SJSA1 (cell line): Measurements from ENCODE around the gene SUMF2. TPM values are rescaled to one million over a fixed set of nuclear protein-coding genes. Genes with fewer than 3 reads are reported as not detected.
"Not testable (repeated sequence)": the region's sequence is repeated elsewhere in the genome, so short reads cannot be mapped to it uniquely, and the experiment has no call there.

Experiments used
- DNase-seq, 2 experiments: peaks; one replicate each; pipeline ENCODE4 v3.0.0-alpha.2; 2015 to 2020; ENCODE audit warnings: low spot score in 2 of 2, low read depth in 1 of 2
- H3K27ac ChIP-seq: fragments of 250-450 bp; sonication (Bioruptor Pico); 2 replicates; pipeline ENCODE4 v1.5.1; 2020; ENCODE audit warnings: mild to moderate bottlenecking, moderate library complexity
- H3K27me3 ChIP-seq: fragments of 250-450 bp; sonication (Bioruptor Pico); replicated peaks from 2 replicates; pipeline ENCODE4 v1.5.1; 2020; ENCODE audit warnings: mild to moderate bottlenecking, moderate library complexity
- H3K36me3 ChIP-seq: fragments of 250-450 bp; sonication (Bioruptor Pico); 2 replicates; pipeline ENCODE4 v1.5.1; 2020; ENCODE audit warnings: mild to moderate bottlenecking
- H3K4me1 ChIP-seq: fragments of 250-450 bp; sonication (Bioruptor Pico); replicated peaks from 2 replicates; pipeline ENCODE4 v1.6.1; 2021; ENCODE audit warnings: mild to moderate bottlenecking
- H3K4me3 ChIP-seq: fragments of 250-450 bp; sonication (Bioruptor Pico); 2 replicates; pipeline ENCODE4 v1.5.1; 2020; ENCODE audit warnings: mild to moderate bottlenecking
- H3K9me3 ChIP-seq: fragments of 250-450 bp; sonication (Bioruptor Pico); replicated peaks from 2 replicates; pipeline ENCODE4 v1.5.1; 2020; ENCODE audit warnings: mild to moderate bottlenecking
- total RNA-seq: library from RNA; depleted of rRNA; stranded (reverse); fragments of >200 nt; shearing (Covaris generic); gene quantifications from 2 replicates; pipeline ENCODE4 v1.2.3, GENCODE V29; 2014; rRNA removed

SUMF2 gene
- 100 and 117 TPM in 2 replicates for total RNA-seq

DNA sequence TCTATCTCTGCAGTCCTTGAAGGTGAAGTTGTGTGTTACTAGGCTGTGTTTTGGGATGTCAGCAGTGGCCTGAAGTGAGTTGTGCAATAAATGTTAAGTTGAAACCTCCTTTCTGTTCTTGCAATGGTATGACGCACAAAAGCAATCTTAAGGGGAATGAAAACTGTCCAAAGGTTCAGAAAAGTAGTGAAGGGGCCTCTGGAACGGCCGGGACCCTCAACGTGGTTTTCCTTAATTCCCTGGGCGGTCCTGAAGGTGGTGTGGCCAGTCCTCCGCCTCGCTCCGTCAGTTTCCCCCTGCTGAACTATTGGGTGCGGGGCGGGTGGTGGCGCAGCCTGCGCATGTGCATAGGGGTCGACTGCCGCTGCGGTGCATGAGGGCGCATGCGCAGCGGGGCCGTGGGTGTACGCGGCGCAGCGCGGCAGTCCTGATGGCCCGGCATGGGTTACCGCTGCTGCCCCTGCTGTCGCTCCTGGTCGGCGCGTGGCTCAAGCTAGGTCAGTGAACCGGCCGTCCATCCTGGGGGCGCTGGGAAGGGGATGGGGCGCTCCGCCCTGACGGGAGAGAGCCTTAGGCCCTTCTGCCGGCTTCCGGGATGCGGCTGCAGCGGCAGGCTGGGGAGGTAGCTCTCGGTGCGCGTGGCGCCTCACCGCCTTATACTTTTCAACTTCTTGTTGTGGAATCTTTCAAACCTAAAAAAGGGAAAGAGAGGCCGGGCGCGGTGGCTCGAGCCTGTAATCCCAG, at the start of gene SUMF2:
SUMF2 (plus strand) TSS at position 405 of the 744 bp plus-strand sequence; CDS start at position 431, 26 bp downstream.
- Histone ChIP-seq H3K4me3 (peak within 1 kb of the TSS; percentile 71), H3K36me3 (peaks cover 55% of the 10 kb centered on the region), H3K27me3 (no peaks in the 10 kb centered on the region), H3K27ac (peak within 1 kb of the TSS; percentile 44), H3K9me3 (no peaks in the 10 kb centered on the region), H3K4me1 (peaks cover 27% of the 10 kb centered on the region)
- DNase-seq = peak; percentile 89

DNA sequence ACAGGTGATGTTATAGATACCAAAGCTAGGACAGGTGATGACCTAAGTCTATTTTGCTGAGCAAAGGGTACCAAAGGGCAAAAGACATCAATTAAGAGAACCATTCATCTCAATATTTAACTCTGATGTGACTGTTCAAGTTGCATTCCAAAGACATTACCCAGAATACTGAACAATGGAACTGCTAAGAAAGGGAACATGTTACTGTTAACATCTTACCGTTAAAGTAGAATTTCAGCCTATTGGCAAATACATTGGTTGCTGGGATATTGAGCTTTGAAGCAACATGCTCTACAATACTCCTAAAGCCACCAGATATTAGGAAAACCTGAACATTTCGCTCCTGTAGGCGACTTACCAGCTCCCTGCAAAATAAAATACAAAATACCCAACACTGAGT, 47.1 kb upstream of the SUMF2 start:
- not testable (repeated sequence) for H3K9me3 ChIP-seq, H3K4me3 ChIP-seq, H3K27me3 ChIP-seq, H3K4me1 ChIP-seq, H3K27ac ChIP-seq, H3K36me3 ChIP-seq, DNase-seq

DNA sequence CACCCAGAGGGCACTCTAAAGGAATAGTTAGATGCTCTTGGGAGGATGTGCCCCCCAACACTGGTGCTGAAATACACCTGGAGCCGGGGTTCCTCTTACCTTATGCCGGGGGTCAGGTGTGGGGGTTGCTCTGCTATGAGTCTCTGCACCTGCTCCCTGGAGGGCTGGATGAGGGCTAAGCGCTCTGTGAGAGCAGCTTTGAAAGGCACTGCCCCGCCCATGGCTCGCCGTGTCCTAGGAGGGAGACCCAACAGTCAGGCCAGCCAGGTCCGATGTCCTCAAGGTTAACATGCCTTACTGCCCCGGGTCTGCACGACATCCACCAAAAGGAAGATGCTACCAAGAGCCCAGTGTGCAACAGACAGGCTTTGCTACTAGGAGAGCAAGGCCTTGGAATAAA, 44.6 kb upstream of the SUMF2 start:
- H3K27ac ChIP-seq = no peak overlapping the region

DNA sequence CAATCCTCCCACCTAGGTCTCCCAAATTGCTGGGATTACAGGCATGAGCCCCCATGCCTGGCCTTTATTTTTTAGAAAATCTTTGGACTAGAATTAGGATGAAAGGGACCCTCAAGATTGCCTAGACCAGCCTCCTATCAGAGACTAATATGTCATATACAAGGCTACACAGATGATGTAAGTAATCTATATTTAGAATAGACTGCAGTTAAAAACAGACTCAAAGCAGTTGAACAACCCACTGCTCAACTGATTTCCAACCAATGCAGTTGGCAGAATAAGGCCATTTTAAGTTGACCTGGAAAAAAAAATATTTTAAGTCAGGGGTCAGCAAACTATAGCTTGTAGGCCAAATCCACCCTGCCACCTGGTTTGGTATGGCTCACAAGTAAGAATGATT, 40.6 kb upstream of the SUMF2 start:
- H3K27me3 ChIP-seq = no peaks in the 10 kb centered on the region
- peaks cover 5% of the 10 kb centered on the region; the same call in 1 of the 2 replicates for H3K36me3 ChIP-seq
- DNase-seq = no peak
- no peaks in the 10 kb centered on the region for H3K4me1 ChIP-seq
- no peak overlapping the region for H3K4me3 ChIP-seq
- no peak overlapping the region for H3K27ac ChIP-seq
- H3K9me3 ChIP-seq = no peaks in the 10 kb centered on the region

More for the DNA sequence above, 44.6 kb upstream of the SUMF2 start:
- Histone ChIP-seq H3K36me3 (0 out of 2 replicates have a peak, but pooled peaks cover 2% of the 10 kb centered on the region), H3K27me3 (no peaks in the 10 kb centered on the region), H3K4me3 (no peak overlapping the region), H3K9me3 (no peaks in the 10 kb centered on the region), H3K4me1 (no peaks in the 10 kb centered on the region)
- DNase-seq = no peak

DNA sequence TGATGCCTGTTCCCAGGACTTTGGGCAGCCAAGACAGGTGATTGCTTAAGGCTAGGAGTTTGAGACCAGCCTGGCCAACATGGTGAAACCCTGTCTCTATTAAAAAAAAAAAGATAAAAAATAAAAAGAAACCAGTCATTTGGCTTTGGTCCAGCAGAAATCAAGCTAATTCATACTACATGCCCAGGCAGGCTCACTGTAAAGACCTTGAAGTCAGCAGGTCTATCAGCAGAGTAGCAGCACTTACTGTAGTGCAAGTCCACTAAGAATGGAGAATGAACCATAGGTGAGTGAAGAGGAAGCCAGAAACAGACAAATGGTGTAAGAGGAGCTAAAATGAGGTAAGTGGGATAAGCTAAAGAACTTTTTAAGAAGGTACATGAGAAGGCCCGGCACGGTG, 37.5 kb upstream of the SUMF2 start:
- Histone ChIP-seq H3K27ac (no peak overlapping the region), H3K36me3 (peaks cover 8% of the 10 kb centered on the region), H3K4me3 (no peak overlapping the region), H3K4me1 (0 out of 2 replicates have a peak, but pooled peaks cover 2% of the 10 kb centered on the region), H3K27me3 (no peaks in the 10 kb centered on the region), H3K9me3 (no peaks in the 10 kb centered on the region)
- no peak for DNase-seq

DNA sequence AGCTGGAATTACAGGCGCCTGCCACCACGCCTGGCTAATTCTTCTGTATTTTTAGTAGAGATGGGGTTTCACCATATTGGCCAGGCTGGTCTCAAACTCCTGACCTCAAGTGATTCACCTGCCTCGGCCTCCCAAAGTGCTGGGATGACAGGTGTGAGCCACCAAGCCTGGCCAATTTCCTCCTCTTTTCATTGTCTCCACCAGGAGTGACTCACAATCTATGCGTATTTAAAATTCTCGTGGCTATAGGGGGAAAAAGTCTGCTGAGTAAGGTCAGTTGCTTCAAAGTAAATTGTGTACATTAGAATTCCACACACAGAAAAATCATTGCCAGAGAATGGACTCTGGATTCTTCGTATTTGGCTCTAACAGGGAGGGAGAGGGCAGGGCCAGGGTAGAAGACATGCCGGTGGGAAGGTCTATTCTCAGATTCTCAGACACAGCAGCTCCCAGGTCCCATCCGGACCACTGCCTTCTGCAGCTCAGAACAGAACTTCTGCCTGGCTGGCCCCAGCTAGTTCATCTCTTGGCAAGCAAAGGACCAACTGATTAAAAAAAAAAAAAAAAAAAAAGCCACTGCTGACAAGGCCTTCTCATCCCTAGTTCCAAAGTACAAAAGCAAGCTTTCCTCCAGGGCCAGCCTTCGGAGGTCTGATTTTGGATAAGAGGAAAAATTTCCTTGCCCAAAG, 35.0 kb upstream of the SUMF2 start:
- H3K27me3 ChIP-seq = no peaks in the 10 kb centered on the region
- peaks cover 9% of the 10 kb centered on the region for H3K36me3 ChIP-seq
- H3K4me3 ChIP-seq = no peak overlapping the region
- 0 out of 2 replicates have a peak, but pooled peaks cover 3% of the 10 kb centered on the region for H3K4me1 ChIP-seq
- no peak overlapping the region for H3K27ac ChIP-seq
- peak in 1 of 2 experiments; percentile 42 for DNase-seq
- H3K9me3 ChIP-seq = no peaks in the 10 kb centered on the region

DNA sequence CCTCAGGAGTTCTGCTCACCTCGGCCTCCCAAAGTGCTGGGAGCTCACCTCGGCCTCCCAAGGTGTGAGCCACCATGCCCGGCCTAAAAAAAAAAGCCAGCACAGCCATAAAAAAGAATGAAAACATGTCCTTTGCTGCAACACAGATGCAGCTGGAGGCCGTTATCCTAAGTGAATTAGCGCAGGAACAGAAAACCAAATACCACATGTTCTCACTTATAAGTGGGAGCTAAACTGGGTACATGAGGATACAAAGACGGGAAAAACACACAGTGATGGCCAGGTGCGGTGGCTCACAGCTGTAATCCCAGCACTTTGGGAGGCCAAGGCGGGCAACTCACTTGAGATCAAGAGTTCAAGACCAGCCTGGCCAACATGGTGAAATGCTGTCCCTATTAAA, 33.7 kb upstream of the SUMF2 start:
- H3K27ac ChIP-seq = no peak overlapping the region
- no peaks in the 10 kb centered on the region for H3K27me3 ChIP-seq
- DNase-seq = no peak
- H3K4me3 ChIP-seq = no peak overlapping the region
- H3K4me1 ChIP-seq = 0 out of 2 replicates have a peak, but pooled peaks cover 7% of the 10 kb centered on the region
- H3K9me3 ChIP-seq = no peaks in the 10 kb centered on the region
- H3K36me3 ChIP-seq = peaks cover 9% of the 10 kb centered on the region

DNA sequence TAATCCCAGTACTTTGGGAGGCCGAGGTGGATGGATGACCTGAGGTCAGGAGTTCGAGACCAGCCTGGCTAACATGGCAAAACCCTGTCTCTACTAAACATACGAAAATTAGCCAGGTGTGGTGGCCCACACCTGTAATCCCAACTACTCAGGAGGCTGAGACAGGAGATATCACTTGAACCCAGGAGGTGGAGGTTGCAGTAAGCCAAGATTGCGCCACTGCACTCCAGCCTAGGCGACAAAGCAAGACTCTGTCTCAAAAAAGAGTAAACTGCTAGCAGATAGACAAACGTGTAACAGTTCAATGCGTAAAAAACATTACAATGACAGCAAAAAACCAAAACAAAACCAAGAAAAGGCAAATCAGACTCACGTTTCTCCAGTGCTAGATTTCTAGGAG, 32.5 kb upstream of the SUMF2 start:
- not testable (repeated sequence) for H3K4me1 ChIP-seq, H3K27ac ChIP-seq, H3K4me3 ChIP-seq, H3K9me3 ChIP-seq, H3K36me3 ChIP-seq, DNase-seq, H3K27me3 ChIP-seq

DNA sequence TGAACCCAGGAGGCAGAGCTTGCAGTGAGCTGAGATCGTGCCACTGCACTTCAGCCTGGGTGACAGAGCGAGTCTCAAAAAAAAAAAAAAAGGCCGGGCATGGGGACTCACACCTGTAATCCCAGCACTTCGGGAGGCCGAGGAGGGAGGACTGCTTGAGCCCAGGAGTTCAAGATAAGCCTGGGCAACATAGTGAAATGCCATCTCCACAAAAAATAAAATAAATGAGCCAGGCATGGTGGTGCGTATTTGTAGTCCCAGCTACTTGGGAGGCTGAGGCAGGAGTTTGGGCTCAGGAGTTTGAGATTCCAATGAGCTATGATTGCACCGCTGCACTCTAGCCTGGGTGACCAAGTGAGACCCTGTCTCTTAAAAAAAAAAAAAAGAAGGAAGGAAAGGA, 31.5 kb upstream of the SUMF2 start:
- not testable (repeated sequence) for H3K27ac ChIP-seq, H3K9me3 ChIP-seq, H3K36me3 ChIP-seq, H3K4me3 ChIP-seq, H3K4me1 ChIP-seq, DNase-seq, H3K27me3 ChIP-seq

DNA sequence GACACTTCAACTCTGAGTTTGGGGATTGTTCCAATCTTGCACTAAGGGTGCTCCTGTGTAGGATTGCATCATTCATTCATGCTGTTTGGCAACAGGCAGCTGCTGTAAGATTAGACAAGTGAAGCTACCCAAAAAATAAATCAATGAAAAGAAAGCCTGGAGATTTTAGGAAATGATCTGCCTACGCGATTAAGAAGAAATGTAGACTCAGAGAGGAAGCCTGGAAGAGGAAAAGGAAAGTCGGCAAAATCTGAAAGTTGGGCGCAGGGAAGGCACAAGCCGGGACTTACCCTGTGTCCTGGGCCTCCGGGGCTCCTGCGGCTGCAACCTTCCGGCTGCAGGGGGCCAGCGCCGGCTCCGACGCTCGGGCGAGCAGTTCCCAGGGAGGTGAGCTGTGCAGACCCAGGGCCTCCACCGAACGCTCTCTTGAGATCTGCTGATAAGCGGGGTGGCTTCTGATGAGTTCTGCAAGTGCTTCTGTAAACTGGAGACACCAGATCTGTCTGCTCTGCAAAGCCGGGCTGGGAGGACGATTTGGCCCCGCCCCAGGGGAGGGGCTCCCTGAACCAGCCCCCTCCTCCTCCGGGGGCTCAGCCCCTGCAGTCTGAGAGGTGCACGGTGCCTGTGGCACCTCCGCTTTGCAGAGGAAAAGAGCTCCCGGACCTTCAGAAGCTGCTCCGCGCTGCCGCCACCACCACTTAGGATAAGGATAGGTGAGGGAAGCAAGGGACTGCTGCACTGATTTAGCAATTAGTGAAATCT, 30.2 kb upstream of the SUMF2 start:
- Histone ChIP-seq H3K27me3 (no peaks in the 10 kb centered on the region), H3K27ac (no peak overlapping the region), H3K9me3 (no peaks in the 10 kb centered on the region), H3K4me1 (0 out of 2 replicates have a peak, but pooled peaks cover 7% of the 10 kb centered on the region), H3K36me3 (peaks cover 4% of the 10 kb centered on the region; the same call in 1 of the 2 replicates), H3K4me3 (peak overlapping the region; percentile 37)
- DNase-seq = peak; percentile 47 to 48

DNA sequence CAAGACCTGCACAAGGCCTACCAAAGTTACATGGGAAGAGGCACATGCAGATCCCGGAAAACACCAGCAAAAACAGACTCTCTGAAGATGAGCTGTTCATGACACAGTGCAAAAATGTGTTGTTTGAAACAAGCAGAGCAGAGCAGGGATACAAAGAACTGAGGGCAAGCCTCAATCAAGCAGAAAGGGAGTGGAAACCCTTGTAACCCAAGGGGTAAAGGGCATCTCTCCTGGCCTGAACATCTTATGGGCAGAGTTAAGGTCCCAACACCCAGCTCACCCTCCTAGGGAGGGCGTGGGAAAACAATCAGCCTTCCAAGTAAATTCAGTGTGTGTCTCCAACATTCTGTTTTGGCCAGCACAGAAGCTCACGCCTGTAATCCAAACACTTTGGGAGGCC, 23.4 kb upstream of the SUMF2 start:
- no peak overlapping the region for H3K4me3 ChIP-seq
- no peak for DNase-seq
- no peaks in the 10 kb centered on the region for H3K27me3 ChIP-seq
- no peaks in the 10 kb centered on the region for H3K9me3 ChIP-seq
- H3K4me1 ChIP-seq = no peaks in the 10 kb centered on the region
- H3K36me3 ChIP-seq = peaks cover 4% of the 10 kb centered on the region; the same call in 1 of the 2 replicates
- H3K27ac ChIP-seq = no peak overlapping the region

DNA sequence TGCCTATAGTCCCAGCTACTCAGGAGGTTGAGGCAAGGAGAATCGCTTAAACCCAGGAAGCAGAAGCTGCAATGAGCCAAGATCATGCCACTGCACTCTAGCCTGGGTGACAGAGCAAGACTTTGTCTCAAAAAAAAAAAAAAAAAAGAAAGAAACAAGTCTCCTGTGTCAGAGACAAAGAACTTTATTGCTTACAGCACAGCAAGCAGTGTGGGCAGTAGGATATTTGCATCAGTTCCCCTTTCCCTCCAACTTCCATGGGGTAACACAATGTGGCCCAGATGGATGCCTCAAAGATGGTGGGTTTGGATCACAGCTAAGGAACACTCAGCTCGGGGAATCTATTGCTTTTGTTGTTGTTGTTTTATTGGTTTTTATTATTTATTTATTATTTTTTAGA, 18.3 kb upstream of the SUMF2 start:
- not testable (repeated sequence) for DNase-seq, H3K9me3 ChIP-seq, H3K27ac ChIP-seq, H3K27me3 ChIP-seq, H3K36me3 ChIP-seq, H3K4me3 ChIP-seq
- H3K4me1 ChIP-seq = peaks cover 23% of the 10 kb centered on the region

DNA sequence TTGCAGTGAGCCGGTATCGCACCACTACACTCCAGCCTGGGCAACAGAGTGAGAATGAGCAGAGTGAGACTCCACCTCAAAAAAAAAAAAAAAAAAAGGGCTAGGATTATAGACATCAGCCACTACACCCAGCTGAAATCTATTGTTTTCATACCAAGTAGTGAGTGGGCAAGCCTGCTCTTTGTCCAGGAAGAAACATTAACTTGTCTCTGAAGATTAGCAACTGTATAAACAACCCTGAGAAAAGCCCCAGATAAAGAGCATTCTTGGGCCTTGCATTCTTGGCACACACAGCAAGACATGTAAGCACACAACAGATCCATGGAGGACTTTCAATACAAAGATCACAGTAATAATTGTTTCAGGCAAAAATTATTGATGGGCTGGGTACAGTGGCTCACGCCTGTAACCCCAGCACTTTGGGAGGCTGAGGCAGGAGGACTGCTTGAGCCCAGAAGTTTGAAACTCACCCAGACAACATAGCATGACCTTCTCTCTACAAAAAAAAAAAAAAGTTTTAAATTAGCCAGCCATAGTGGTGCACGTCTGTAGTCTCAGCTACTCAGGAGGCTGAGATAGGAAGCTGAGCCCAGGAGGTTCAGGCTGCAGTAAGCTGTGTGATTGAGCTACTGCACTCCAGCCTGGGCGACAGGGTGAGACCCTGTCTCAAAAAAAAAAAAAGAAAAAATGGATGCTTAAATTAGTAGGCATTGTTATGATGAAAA, 17.2 kb upstream of the SUMF2 start:
- DNase-seq = peak; percentile 53 to 74
- Histone ChIP-seq H3K36me3 (peaks cover 7% of the 10 kb centered on the region), H3K4me3 (no peak overlapping the region)

More for the DNA sequence above, 17.2 kb upstream of the SUMF2 start:
- H3K27ac ChIP-seq = peak overlapping the region; percentile 11; the same call in 1 of the 2 replicates
- H3K9me3 ChIP-seq = no peaks in the 10 kb centered on the region
- H3K4me1 ChIP-seq = peaks cover 23% of the 10 kb centered on the region
- H3K27me3 ChIP-seq = no peaks in the 10 kb centered on the region
